PC-3 (cell line): ENCODE data around the gene ARHGAP6.

Experiments
- EZH2 ChIP-seq: fragments of 300-600 bp; sonication (generic); IDR thresholded peaks from one replicate; pipeline ENCODE4 v1.6.1; 2017; ENCODE audit warnings: antibody characterized with exemption, mild to moderate bottlenecking, low read length; ENCODE audit not compliant: unreplicated experiment
- EZH2phosphoT487 ChIP-seq: fragments of 300-600 bp; sonication (generic); IDR thresholded peaks from 2 replicates; pipeline ENCODE4 v1.6.1; 2018; ENCODE audit warnings: mild to moderate bottlenecking, antibody characterized with exemption, low read length, borderline replicate concordance
- TF ChIP-seq, protein P1 (sequence below): fragments of 300-600 bp; sonication (generic); conservative IDR thresholded peaks from 2 replicates; pipeline ENCODE4 v1.5.1; 2017; ENCODE audit warnings: antibody characterized with exemption, low read depth, mild to moderate bottlenecking, low read length

DNA sequence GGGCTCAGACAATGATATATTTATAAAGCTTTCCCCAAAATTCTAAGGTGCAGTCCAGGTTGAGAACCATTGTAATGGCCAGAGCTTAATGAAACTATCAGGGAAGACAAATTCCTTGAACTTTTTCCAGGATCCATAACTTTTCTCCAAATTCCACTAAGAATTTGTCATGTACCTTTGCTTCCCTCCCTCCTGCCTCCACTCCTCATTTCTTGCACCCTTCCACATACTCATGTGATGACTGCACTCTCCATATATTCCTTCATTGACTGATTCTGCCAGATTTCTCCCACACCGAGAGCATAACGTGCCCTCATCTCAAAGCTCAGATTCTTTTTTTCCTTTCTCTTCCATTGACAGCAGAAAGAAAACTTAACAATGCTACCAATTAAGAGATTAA, 393.4 kb downstream of the ARHGAP6 start:
- TF ChIP-seq, protein P1, sequence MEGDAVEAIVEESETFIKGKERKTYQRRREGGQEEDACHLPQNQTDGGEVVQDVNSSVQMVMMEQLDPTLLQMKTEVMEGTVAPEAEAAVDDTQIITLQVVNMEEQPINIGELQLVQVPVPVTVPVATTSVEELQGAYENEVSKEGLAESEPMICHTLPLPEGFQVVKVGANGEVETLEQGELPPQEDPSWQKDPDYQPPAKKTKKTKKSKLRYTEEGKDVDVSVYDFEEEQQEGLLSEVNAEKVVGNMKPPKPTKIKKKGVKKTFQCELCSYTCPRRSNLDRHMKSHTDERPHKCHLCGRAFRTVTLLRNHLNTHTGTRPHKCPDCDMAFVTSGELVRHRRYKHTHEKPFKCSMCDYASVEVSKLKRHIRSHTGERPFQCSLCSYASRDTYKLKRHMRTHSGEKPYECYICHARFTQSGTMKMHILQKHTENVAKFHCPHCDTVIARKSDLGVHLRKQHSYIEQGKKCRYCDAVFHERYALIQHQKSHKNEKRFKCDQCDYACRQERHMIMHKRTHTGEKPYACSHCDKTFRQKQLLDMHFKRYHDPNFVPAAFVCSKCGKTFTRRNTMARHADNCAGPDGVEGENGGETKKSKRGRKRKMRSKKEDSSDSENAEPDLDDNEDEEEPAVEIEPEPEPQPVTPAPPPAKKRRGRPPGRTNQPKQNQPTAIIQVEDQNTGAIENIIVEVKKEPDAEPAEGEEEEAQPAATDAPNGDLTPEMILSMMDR, result no peak
- TF ChIP-seq EZH2 (no peak), EZH2phosphoT487 (no peak)
